Panc1 (cell line): ENCODE measurements around the gene MYO1E. TPM values are rescaled to one million over a fixed set of nuclear protein-coding genes. Genes with fewer than 3 reads are reported as not detected.

ENCODE experiments used
- ATAC-seq: fragments of 200-7000 bp; cut with Tn5 transposase; 2 replicates; pipeline ENCODE4 v1.9.1; 2020; ENCODE audit warnings: mild to moderate bottlenecking, moderate library complexity
- BruUV-seq: library from RNA; stranded (reverse); fragments of 400-500 nt; replicated peaks from 2 replicates; lab custom pipeline; 2021; lab: Mats Ljungman, UMichigan
- CTCF ChIA-PET: fragments of 300-600 bp; sonication (Branson Sonifier 250); formaldehyde crosslinking; loops from one replicate; lab custom pipeline; 2022; ENCODE audit warnings: antibody characterized with exemption; lab: Charles Lee
- POLR2A ChIA-PET: fragments of 300-600 bp; sonication (Branson Sonifier 250); formaldehyde crosslinking; loops from one replicate; lab custom pipeline; 2022; ENCODE audit warnings: antibody characterized with exemption; lab: Charles Lee
- DNase-seq: peaks from one replicate; pipeline ENCODE4 v3.0.0-alpha.2; 2010; ENCODE audit warnings: low read depth, low spot score
- H3K27ac ChIP-seq: 2 replicates; pipeline ENCODE4 v1.5.1; 2011; ENCODE audit warnings: mild to moderate bottlenecking, low read length, inconsistent platforms
- H3K27me3 ChIP-seq: fragments of 200-500 bp; sonication (Bioruptor generic); 2 replicates; pipeline ENCODE4 v1.6.0; 2014; ENCODE audit warnings: low read length, inconsistent platforms; ENCODE audit not compliant: control insufficient read depth, insufficient read depth
- H3K36me3 ChIP-seq: fragments of 200-500 bp; sonication (Bioruptor generic); 2 replicates; pipeline ENCODE4 v1.5.1; 2014; ENCODE audit warnings: inconsistent platforms, mild to moderate bottlenecking, low read length, moderate library complexity; ENCODE audit not compliant: control insufficient read depth, insufficient read depth
- H3K4me1 ChIP-seq: 2 replicates; pipeline ENCODE4 v1.5.1; 2011; ENCODE audit warnings: inconsistent platforms, mild to moderate bottlenecking, low read length, moderate library complexity; ENCODE audit not compliant: control insufficient read depth, insufficient read depth
- H3K4me3 ChIP-seq, 2 experiments: 2 replicates each; pipeline ENCODE4 v1.5.1; 2011 to 2012; ENCODE audit warnings: low read depth in 2 of 2, low read length in 2 of 2, mild to moderate bottlenecking in 2 of 2, inconsistent platforms in 1 of 2, moderate library complexity in 1 of 2
- H3K9me3 ChIP-seq: fragments of 200-500 bp; sonication (Bioruptor generic); 2 replicates; pipeline ENCODE4 v1.5.1; 2014; ENCODE audit warnings: low read depth, mild to moderate bottlenecking, inconsistent platforms, low read length, moderate library complexity; ENCODE audit not compliant: control insufficient read depth, insufficient read depth
- POLR2AphosphoS5 ChIP-seq: IDR thresholded peaks from 2 replicates; pipeline ENCODE4 v1.6.1; 2012; ENCODE audit warnings: mild to moderate bottlenecking, low read depth, low read length, moderate library complexity
- SIN3A ChIP-seq: IDR thresholded peaks from 2 replicates; pipeline ENCODE4 v1.6.1; 2012; ENCODE audit warnings: low read depth, mild to moderate bottlenecking, low read length, moderate library complexity, borderline replicate concordance; ENCODE audit not compliant: insufficient read depth
- TCF7L2 ChIP-seq: IDR thresholded peaks from 2 replicates; pipeline ENCODE4 v1.6.1; 2011; ENCODE audit warnings: mild to moderate bottlenecking, low read depth, low read length, inconsistent platforms
- in situ Hi-C: cut with HindIII; loops from 2 replicates; pipeline ENCODE4 v1.10.0; 2016; ENCODE audit warnings: low sequenced_read_pairs, low pct_unique_long_range_greater_than_20kb
- intact Hi-C: fragments of 100-400 bp; cut with micrococcal nuclease; formaldehyde crosslinking; loops from one replicate; pipeline ENCODE4 v1.10.0; 2022; ENCODE audit not compliant: unreplicated experiment
- total RNA-seq: library from RNA; stranded (reverse); gene quantifications from one replicate; pipeline ENCODE4 v1.2.1, GENCODE V29; 2021; ENCODE audit not compliant: unreplicated experiment
- TF ChIP-seq, protein P1 (sequence below): fragments of 450-650 bp; IDR thresholded peaks from 2 replicates; pipeline ENCODE4 v1.5.1; 2017; ENCODE audit warnings: mild to moderate bottlenecking
- TF ChIP-seq, protein P2 (sequence below), 2 experiments: IDR thresholded peaks; 2 replicates each; pipeline ENCODE4 v1.6.1; 2011 to 2012; ENCODE audit warnings: low read depth in 2 of 2, control low read depth in 1 of 2, low read length in 1 of 2, mild to moderate bottlenecking in 1 of 2, moderate library complexity in 1 of 2; ENCODE audit not compliant: insufficient read depth in 1 of 2

MYO1E gene
- total RNA-seq, 1 experiment from 2014 or later = 161 TPM

DNA sequence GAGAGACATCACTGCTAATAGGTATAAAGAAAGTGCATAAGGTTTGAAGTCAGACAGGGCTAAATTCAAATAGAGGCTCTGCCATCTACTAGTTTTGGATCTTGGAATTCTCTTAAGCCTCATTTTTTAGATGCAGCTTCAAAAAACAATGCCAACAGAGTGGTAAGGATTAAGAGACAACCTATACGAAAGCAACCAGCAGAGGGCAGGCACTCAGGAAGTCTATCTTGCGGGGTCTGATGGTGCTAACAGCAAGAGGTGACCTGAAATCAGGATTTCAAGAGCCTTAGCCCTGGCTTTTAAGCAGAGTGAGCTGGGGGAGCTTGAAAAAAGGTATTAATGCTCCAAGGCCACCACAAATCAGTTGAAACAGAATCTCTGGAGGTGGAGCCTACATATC lies 125.3 kb downstream of the MYO1E start:
- in situ Hi-C loops = no loop called here
- BruUV-seq = no TSS peak
- DNase-seq (peak; percentile 56), ATAC-seq (peak; percentile 85)
- no peaks in the 10 kb centered on the region for H3K9me3 ChIP-seq
- H3K4me3 ChIP-seq = no peak overlapping the region
- H3K36me3 ChIP-seq = no peaks in the 10 kb centered on the region
- peak overlapping the region; percentile 53 for H3K27ac ChIP-seq
- CTCF ChIA-PET = interaction anchor here (0.5 to 1.8 kb wide), 10 partner anchors 10 to 281 kb away, joined by 3 to 15 read pairs (median 4); no protein-coding TSS in a partner anchor
- H3K27me3 ChIP-seq = no peaks in the 10 kb centered on the region
- POLR2A ChIA-PET = no interaction called here
- H3K4me1 ChIP-seq = peaks cover 9% of the 10 kb centered on the region
- intact Hi-C loops = loop anchor here (2.0 kb wide), 1 partner anchor 245 kb away; no protein-coding TSS in a partner anchor
- TF ChIP-seq, protein P1, sequence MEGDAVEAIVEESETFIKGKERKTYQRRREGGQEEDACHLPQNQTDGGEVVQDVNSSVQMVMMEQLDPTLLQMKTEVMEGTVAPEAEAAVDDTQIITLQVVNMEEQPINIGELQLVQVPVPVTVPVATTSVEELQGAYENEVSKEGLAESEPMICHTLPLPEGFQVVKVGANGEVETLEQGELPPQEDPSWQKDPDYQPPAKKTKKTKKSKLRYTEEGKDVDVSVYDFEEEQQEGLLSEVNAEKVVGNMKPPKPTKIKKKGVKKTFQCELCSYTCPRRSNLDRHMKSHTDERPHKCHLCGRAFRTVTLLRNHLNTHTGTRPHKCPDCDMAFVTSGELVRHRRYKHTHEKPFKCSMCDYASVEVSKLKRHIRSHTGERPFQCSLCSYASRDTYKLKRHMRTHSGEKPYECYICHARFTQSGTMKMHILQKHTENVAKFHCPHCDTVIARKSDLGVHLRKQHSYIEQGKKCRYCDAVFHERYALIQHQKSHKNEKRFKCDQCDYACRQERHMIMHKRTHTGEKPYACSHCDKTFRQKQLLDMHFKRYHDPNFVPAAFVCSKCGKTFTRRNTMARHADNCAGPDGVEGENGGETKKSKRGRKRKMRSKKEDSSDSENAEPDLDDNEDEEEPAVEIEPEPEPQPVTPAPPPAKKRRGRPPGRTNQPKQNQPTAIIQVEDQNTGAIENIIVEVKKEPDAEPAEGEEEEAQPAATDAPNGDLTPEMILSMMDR = peak; percentile 78
- TF ChIP-seq, protein P2, sequence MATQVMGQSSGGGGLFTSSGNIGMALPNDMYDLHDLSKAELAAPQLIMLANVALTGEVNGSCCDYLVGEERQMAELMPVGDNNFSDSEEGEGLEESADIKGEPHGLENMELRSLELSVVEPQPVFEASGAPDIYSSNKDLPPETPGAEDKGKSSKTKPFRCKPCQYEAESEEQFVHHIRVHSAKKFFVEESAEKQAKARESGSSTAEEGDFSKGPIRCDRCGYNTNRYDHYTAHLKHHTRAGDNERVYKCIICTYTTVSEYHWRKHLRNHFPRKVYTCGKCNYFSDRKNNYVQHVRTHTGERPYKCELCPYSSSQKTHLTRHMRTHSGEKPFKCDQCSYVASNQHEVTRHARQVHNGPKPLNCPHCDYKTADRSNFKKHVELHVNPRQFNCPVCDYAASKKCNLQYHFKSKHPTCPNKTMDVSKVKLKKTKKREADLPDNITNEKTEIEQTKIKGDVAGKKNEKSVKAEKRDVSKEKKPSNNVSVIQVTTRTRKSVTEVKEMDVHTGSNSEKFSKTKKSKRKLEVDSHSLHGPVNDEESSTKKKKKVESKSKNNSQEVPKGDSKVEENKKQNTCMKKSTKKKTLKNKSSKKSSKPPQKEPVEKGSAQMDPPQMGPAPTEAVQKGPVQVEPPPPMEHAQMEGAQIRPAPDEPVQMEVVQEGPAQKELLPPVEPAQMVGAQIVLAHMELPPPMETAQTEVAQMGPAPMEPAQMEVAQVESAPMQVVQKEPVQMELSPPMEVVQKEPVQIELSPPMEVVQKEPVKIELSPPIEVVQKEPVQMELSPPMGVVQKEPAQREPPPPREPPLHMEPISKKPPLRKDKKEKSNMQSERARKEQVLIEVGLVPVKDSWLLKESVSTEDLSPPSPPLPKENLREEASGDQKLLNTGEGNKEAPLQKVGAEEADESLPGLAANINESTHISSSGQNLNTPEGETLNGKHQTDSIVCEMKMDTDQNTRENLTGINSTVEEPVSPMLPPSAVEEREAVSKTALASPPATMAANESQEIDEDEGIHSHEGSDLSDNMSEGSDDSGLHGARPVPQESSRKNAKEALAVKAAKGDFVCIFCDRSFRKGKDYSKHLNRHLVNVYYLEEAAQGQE (IDR thresholded peaks at IDR 0.05; ENCODE audit: insufficient read depth in 1 of 2, low read depth in 2 of 2, low read length in 1 of 2) = no peak

DNA sequence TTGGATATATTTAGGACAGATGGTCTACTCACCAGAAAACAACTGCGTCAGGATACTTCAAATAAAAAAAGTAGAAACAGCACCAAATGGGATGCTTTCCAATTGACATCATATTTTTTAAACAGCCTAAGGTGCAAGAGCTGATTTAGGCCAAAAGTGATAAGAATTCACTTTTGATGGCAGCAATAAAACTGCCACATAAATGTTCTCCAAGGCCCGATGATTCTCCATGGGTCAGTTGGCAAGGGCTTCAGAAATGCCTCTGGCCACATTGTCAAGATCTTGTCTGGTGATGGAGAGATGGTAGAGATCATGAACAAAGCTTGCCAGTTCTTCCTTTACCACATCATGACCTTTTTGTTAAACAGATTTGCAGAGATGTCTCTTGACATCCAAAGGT lies 127.1 kb downstream of the MYO1E start:
- H3K9me3 ChIP-seq = no peaks in the 10 kb centered on the region
- no TSS peak for BruUV-seq
- no peak overlapping the region for H3K4me3 ChIP-seq
- ChIA-PET CTCF (no interaction called here), POLR2A (no interaction called here)
- peaks cover 3% of the 10 kb centered on the region for H3K4me1 ChIP-seq
- in situ Hi-C loops = no loop called here
- H3K27me3 ChIP-seq = no peaks in the 10 kb centered on the region
- H3K27ac ChIP-seq = no peak overlapping the region
- intact Hi-C loops = no loop called here
- no peak for TF ChIP-seq SIN3A
- DNase-seq (no peak), ATAC-seq (no peak)
- H3K36me3 ChIP-seq = no peaks in the 10 kb centered on the region

DNA sequence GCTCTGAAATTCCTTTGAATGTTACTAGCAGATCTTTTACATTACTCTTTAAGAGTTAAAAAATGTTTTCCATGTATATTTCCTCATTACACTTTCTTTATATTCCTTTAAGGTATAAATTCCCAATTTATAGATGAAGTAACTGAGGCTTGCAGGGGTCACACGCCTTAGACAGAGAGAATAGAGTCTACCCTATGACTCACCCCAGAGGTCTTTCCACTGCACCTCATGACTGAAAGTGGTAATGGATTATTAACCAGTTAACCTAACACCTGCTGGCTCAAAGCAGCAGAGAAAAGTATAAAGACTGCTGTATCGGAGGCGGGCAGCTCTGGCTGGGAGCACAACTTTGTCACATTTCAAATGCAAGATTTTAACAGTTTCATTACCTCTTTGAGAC lies 128.3 kb downstream of the MYO1E start:
- H3K27ac ChIP-seq = no peak overlapping the region
- BruUV-seq = no TSS peak
- intact Hi-C loops = no loop called here
- H3K4me3 ChIP-seq = no peak overlapping the region
- in situ Hi-C loops = no loop called here
- H3K36me3 ChIP-seq = no peaks in the 10 kb centered on the region
- no peak for TF ChIP-seq TCF7L2
- TF ChIP-seq, protein P2 (IDR thresholded peaks at IDR 0.05; ENCODE audit: insufficient read depth in 1 of 2, low read depth in 2 of 2, low read length in 1 of 2) = no peak
- TF ChIP-seq SIN3A = no peak
- TF ChIP-seq POLR2AphosphoS5 = no peak
- TF ChIP-seq, protein P1 = no peak
- DNase-seq (no peak), ATAC-seq (no peak)
- POLR2A ChIA-PET = no interaction called here
- no peaks in the 10 kb centered on the region for H3K27me3 ChIP-seq
- peaks cover 3% of the 10 kb centered on the region for H3K4me1 ChIP-seq
- CTCF ChIA-PET = no interaction called here
- H3K9me3 ChIP-seq = no peaks in the 10 kb centered on the region
